ENCODE data around the gene SMAD9.

SMAD9 gene

GRCh38 chr13:36837354-36838092, 82.5 kb downstream of the SMAD9 start:
- Histone ChIP-seq H3K27me3 (replicated peaks; ENCODE audit: control insufficient read depth, insufficient read depth, low read length) (no peaks in the 10 kb centered on the region), H3K9ac (ENCODE audit: low read length) (no peak overlapping the region), H3K9me3 (ENCODE audit: control insufficient read depth, low read length) (no peaks in the 10 kb centered on the region), H3K4me1 (ENCODE audit: control insufficient read depth, insufficient read depth, low read length) (no peaks in the 10 kb centered on the region), H3K36me3 (ENCODE audit: control insufficient read depth, insufficient read depth, low read length, severe bottlenecking) (no peaks in the 10 kb centered on the region), H3K4me3 (ENCODE audit: low read length) (no peak overlapping the region)
- DNase-seq (ENCODE audit: low read depth) = no peak

GRCh38 chr13:36834299-36834698, 85.7 kb downstream of the SMAD9 start:
- no peak for DNase-seq (ENCODE audit: low read depth)
- peaks cover 9% of the 10 kb centered on the region for H3K36me3 ChIP-seq (ENCODE audit: control insufficient read depth, insufficient read depth, low read length, severe bottlenecking)
- H3K27me3 ChIP-seq (replicated peaks; ENCODE audit: control insufficient read depth, insufficient read depth, low read length) = no peaks in the 10 kb centered on the region
- H3K4me1 ChIP-seq (ENCODE audit: control insufficient read depth, insufficient read depth, low read length) = no peaks in the 10 kb centered on the region
- H3K4me3 ChIP-seq (ENCODE audit: low read length) = no peak overlapping the region
- no peak overlapping the region for H3K9ac ChIP-seq (ENCODE audit: low read length)
- H3K9me3 ChIP-seq (ENCODE audit: control insufficient read depth, low read length) = no peaks in the 10 kb centered on the region

- H3K4me1 ChIP-seq (ENCODE audit: control insufficient read depth, insufficient read depth, low read length) = no peaks in the 10 kb centered on the region
- no peak overlapping the region for H3K4me3 ChIP-seq (ENCODE audit: low read length)
- no peaks in the 10 kb centered on the region for H3K9me3 ChIP-seq (ENCODE audit: control insufficient read depth, low read length)
- peaks cover 27% of the 10 kb centered on the region for H3K36me3 ChIP-seq (ENCODE audit: control insufficient read depth, insufficient read depth, low read length, severe bottlenecking)
- no peak for DNase-seq (ENCODE audit: low read depth)
- H3K27me3 ChIP-seq (replicated peaks; ENCODE audit: control insufficient read depth, insufficient read depth, low read length) = no peaks in the 10 kb centered on the region
- no peak overlapping the region for H3K9ac ChIP-seq (ENCODE audit: low read length)
Measured at GRCh38 chr13:36831291-36831690, 88.7 kb downstream of the SMAD9 start.

- Histone ChIP-seq H3K4me3 (ENCODE audit: low read length) (no peak overlapping the region), H3K9me3 (ENCODE audit: control insufficient read depth, low read length) (no peaks in the 10 kb centered on the region), H3K27me3 (replicated peaks; ENCODE audit: control insufficient read depth, insufficient read depth, low read length) (no peaks in the 10 kb centered on the region), H3K4me1 (ENCODE audit: control insufficient read depth, insufficient read depth, low read length) (no peaks in the 10 kb centered on the region), H3K36me3 (ENCODE audit: control insufficient read depth, insufficient read depth, low read length, severe bottlenecking) (peaks cover 30% of the 10 kb centered on the region), H3K9ac (ENCODE audit: low read length) (no peak overlapping the region)
- DNase-seq (ENCODE audit: low read depth) = no peak
Measured at GRCh38 chr13:36829753-36830152, 90.3 kb downstream of the SMAD9 start.

GRCh38 chr13:36822785-36823184, 97.3 kb downstream of the SMAD9 start:
- Histone ChIP-seq H3K4me1 (ENCODE audit: control insufficient read depth, insufficient read depth, low read length) (peaks cover 14% of the 10 kb centered on the region), H3K4me3 (ENCODE audit: low read length) (no peak overlapping the region), H3K27me3 (replicated peaks; ENCODE audit: control insufficient read depth, insufficient read depth, low read length) (no peaks in the 10 kb centered on the region), H3K9me3 (ENCODE audit: control insufficient read depth, low read length) (no peaks in the 10 kb centered on the region), H3K36me3 (ENCODE audit: control insufficient read depth, insufficient read depth, low read length, severe bottlenecking) (peaks cover 13% of the 10 kb centered on the region), H3K9ac (ENCODE audit: low read length) (no peak overlapping the region)
- DNase-seq (ENCODE audit: low read depth) = no peak

- DNase-seq (ENCODE audit: low read depth) = no peak
- no peaks in the 10 kb centered on the region for H3K9me3 ChIP-seq (ENCODE audit: control insufficient read depth, low read length)
- peaks cover 14% of the 10 kb centered on the region for H3K4me1 ChIP-seq (ENCODE audit: control insufficient read depth, insufficient read depth, low read length)
- H3K4me3 ChIP-seq (ENCODE audit: low read length) = peak overlapping the region; percentile 89
- H3K27me3 ChIP-seq (replicated peaks; ENCODE audit: control insufficient read depth, insufficient read depth, low read length) = no peaks in the 10 kb centered on the region
- peak overlapping the region; percentile 83 for H3K9ac ChIP-seq (ENCODE audit: low read length)
- H3K36me3 ChIP-seq (ENCODE audit: control insufficient read depth, insufficient read depth, low read length, severe bottlenecking) = peaks cover 2% of the 10 kb centered on the region
Measured at GRCh38 chr13:36820222-36820621, 99.8 kb downstream of the SMAD9 start.

GRCh38 chr13:36819739-36820090, 100.3 kb downstream of the SMAD9 start:
- H3K27me3 ChIP-seq (replicated peaks; ENCODE audit: control insufficient read depth, insufficient read depth, low read length) = no peaks in the 10 kb centered on the region
- peaks cover 14% of the 10 kb centered on the region for H3K4me1 ChIP-seq (ENCODE audit: control insufficient read depth, insufficient read depth, low read length)
- H3K36me3 ChIP-seq (ENCODE audit: control insufficient read depth, insufficient read depth, low read length, severe bottlenecking) = peaks cover under 1% of the 10 kb centered on the region
- peak overlapping the region; percentile 83 for H3K9ac ChIP-seq (ENCODE audit: low read length)
- H3K4me3 ChIP-seq (ENCODE audit: low read length) = peak overlapping the region; percentile 89
- H3K9me3 ChIP-seq (ENCODE audit: control insufficient read depth, low read length) = no peaks in the 10 kb centered on the region
- DNase-seq (ENCODE audit: low read depth) = peak; percentile 55

- H3K9ac ChIP-seq (ENCODE audit: low read length) = peak within 1 kb of the TSS; percentile 83
- no peaks in the 10 kb centered on the region for H3K27me3 ChIP-seq (replicated peaks; ENCODE audit: control insufficient read depth, insufficient read depth, low read length)
- H3K4me3 ChIP-seq (ENCODE audit: low read length) = peak within 1 kb of the TSS; percentile 89
- peak; percentile 95 for DNase-seq (ENCODE audit: low read depth)
- no peaks in the 10 kb centered on the region for H3K36me3 ChIP-seq (ENCODE audit: control insufficient read depth, insufficient read depth, low read length, severe bottlenecking)
- peaks cover 14% of the 10 kb centered on the region for H3K4me1 ChIP-seq (ENCODE audit: control insufficient read depth, insufficient read depth, low read length)
- H3K9me3 ChIP-seq (ENCODE audit: control insufficient read depth, low read length) = no peaks in the 10 kb centered on the region
Measured at GRCh38 chr13:36818804-36819738, 101.0 kb downstream of the SMAD9 start, which contains the start of gene RFXAP. RFXAP (plus strand) TSS chr13:36819222; CDS start chr13:36819358, 136 bp downstream.

- no peaks in the 10 kb centered on the region for H3K36me3 ChIP-seq (ENCODE audit: control insufficient read depth, insufficient read depth, low read length, severe bottlenecking)
- no peaks in the 10 kb centered on the region for H3K27me3 ChIP-seq (replicated peaks; ENCODE audit: control insufficient read depth, insufficient read depth, low read length)
- DNase-seq (ENCODE audit: low read depth) = no peak
- H3K4me3 ChIP-seq (ENCODE audit: low read length) = peak overlapping the region; percentile 89
- H3K4me1 ChIP-seq (ENCODE audit: control insufficient read depth, insufficient read depth, low read length) = peaks cover 14% of the 10 kb centered on the region
- no peaks in the 10 kb centered on the region for H3K9me3 ChIP-seq (ENCODE audit: control insufficient read depth, low read length)
- peak overlapping the region; percentile 83 for H3K9ac ChIP-seq (ENCODE audit: low read length)
Measured at GRCh38 chr13:36817996-36818803, 101.8 kb downstream of the SMAD9 start.

GRCh38 chr13:36815062-36815461, 105.0 kb downstream of the SMAD9 start:
- Histone ChIP-seq H3K9ac (ENCODE audit: low read length) (no peak overlapping the region), H3K4me1 (ENCODE audit: control insufficient read depth, insufficient read depth, low read length) (peaks cover 4% of the 10 kb centered on the region), H3K27me3 (replicated peaks; ENCODE audit: control insufficient read depth, insufficient read depth, low read length) (peaks cover 7% of the 10 kb centered on the region), H3K9me3 (ENCODE audit: control insufficient read depth, low read length) (no peaks in the 10 kb centered on the region), H3K4me3 (ENCODE audit: low read length) (no peak overlapping the region), H3K36me3 (ENCODE audit: control insufficient read depth, insufficient read depth, low read length, severe bottlenecking) (no peaks in the 10 kb centered on the region)
- peak; percentile 15 for DNase-seq (ENCODE audit: low read depth)

- no peak for DNase-seq (ENCODE audit: low read depth)
- H3K4me1 ChIP-seq (ENCODE audit: control insufficient read depth, insufficient read depth, low read length) = no peaks in the 10 kb centered on the region
- H3K4me3 ChIP-seq (ENCODE audit: low read length) = no peak overlapping the region
- peaks cover 9% of the 10 kb centered on the region for H3K27me3 ChIP-seq (replicated peaks; ENCODE audit: control insufficient read depth, insufficient read depth, low read length)
- no peaks in the 10 kb centered on the region for H3K36me3 ChIP-seq (ENCODE audit: control insufficient read depth, insufficient read depth, low read length, severe bottlenecking)
- no peak overlapping the region for H3K9ac ChIP-seq (ENCODE audit: low read length)
- H3K9me3 ChIP-seq (ENCODE audit: control insufficient read depth, low read length) = no peaks in the 10 kb centered on the region
Measured at GRCh38 chr13:36814465-36814864, 105.6 kb downstream of the SMAD9 start.

Measured in adipocyte (in vitro differentiated cells).